Measurements from ENCODE around the gene SELENOS. TPM values are rescaled to one million over a fixed set of nuclear protein-coding genes. Genes with fewer than 3 reads are reported as not detected.
A peak's percentile ranks its signal among the peaks of the same experiment; 100 is the strongest.

SELENOS gene
- total and polyA plus RNA-seq, 9 of the 15 experiments (the other 6 are each of a cell fraction or from before 2014, with no cell fraction given), result 24.9 to 57.4 (median 47.9) TPM

DNA sequence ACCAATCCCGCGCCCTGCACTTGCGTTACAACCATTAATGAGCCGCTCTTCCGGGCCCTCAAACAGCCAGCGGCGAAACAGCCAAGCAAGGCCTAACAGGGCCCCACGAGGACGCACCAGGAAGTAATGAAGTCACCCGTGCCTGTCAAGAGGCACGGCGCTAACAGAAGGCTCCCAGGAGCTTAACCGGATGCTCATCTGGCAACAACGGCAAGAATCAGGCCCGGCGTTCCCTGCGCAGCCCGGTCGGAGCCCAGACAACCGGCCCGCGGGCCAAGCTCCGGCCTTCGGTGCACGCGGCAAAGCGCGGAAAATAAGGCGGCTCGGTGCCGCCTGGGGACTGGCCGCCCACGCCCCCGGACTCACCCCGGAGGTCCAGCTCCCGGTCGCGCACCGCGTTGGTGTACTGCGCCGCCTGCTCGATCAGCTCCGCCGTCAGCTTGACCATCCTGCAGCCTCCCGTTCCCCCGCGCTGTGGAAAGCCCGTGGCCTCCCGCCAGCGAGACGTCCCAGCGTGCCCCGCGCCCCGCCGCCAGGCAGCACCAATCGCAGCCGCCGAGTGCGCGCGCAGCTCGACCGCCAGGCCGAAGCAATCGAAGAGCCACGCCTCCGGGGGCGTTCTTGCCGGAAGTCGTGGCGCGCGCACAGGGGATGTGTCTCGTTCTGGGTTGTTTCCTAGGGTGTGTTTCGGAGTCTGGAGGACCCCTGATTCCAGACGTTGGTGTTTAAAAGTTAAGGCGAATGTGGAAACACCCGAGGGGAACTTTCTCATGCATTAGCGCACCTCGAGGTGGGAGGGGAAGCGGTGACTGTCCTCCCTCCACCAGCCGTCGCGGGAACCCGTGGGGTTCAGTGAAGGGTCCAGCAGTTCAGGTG lies 17.7 kb upstream of the SELENOS start, which contains the start of gene SNRPA1 (continued):
- TF ChIP-seq U2AF2 (optimal IDR thresholded peaks at IDR 0.05; ENCODE audit: low read depth, low read length), result no peak
- TF ChIP-seq SIN3B (IDR thresholded peaks at IDR 0.05; ENCODE audit: low read depth), result peak; percentile 88
- TF ChIP-seq MTA3 (IDR thresholded peaks at IDR 0.05; ENCODE audit: borderline replicate concordance), result peak; percentile 84; the same call in 1 of the 2 replicates
- TF ChIP-seq, protein P1, sequence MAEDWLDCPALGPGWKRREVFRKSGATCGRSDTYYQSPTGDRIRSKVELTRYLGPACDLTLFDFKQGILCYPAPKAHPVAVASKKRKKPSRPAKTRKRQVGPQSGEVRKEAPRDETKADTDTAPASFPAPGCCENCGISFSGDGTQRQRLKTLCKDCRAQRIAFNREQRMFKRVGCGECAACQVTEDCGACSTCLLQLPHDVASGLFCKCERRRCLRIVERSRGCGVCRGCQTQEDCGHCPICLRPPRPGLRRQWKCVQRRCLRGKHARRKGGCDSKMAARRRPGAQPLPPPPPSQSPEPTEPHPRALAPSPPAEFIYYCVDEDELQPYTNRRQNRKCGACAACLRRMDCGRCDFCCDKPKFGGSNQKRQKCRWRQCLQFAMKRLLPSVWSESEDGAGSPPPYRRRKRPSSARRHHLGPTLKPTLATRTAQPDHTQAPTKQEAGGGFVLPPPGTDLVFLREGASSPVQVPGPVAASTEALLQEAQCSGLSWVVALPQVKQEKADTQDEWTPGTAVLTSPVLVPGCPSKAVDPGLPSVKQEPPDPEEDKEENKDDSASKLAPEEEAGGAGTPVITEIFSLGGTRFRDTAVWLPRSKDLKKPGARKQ (CRISPR knock-in tag; IDR thresholded peaks at IDR 0.05), result no peak
- TF ChIP-seq NCOR1 (IDR thresholded peaks at IDR 0.05), result peak; percentile 40
- 0 out of 4 replicates have a peak, but pooled peaks of 1 of the 2 experiments have one; percentile 45 for TF ChIP-seq SRF (CRISPR knock-in tag; IDR thresholded peaks at IDR 0.05)
- peak in 2 of 3 experiments; percentile 67 to 84 for TF ChIP-seq YY1 (IDR thresholded peaks at IDR 0.05; ENCODE audit: borderline replicate concordance in 1 of 3, control insufficient read depth in 1 of 3, extremely low read depth in 1 of 3, insufficient read depth in 3 of 3, insufficient read length in 1 of 3, insufficient replicate concordance in 2 of 3, low read depth in 1 of 3, low read length in 2 of 3)
- peak; percentile 97 for TF ChIP-seq RB1 (IDR thresholded peaks at IDR 0.05; ENCODE audit: low read depth)
- TF ChIP-seq SMAD3 (CRISPR knock-in tag; conservative IDR thresholded peaks at IDR 0.05), result 0 out of 2 replicates have a peak, but pooled peaks have one; percentile 42
- TF ChIP-seq ETV5 (CRISPR knock-in tag; IDR thresholded peaks at IDR 0.05; ENCODE audit: low read depth), result peak; percentile 89
- 0 out of 2 replicates have a peak, but pooled peaks have one; percentile 34 for TF ChIP-seq NCOA1 (IDR thresholded peaks at IDR 0.05; ENCODE audit: low read depth)
- TF ChIP-seq HDAC6 (IDR thresholded peaks at IDR 0.05; ENCODE audit: low read depth, low read length), result no peak
- TF ChIP-seq ZNF224 (CRISPR knock-in tag; IDR thresholded peaks at IDR 0.05), result 0 out of 2 replicates have a peak, but pooled peaks have one; percentile 41
- no peak for TF ChIP-seq SNIP1 (IDR thresholded peaks at IDR 0.05; ENCODE audit: low read depth)
- TF ChIP-seq, protein P2, sequence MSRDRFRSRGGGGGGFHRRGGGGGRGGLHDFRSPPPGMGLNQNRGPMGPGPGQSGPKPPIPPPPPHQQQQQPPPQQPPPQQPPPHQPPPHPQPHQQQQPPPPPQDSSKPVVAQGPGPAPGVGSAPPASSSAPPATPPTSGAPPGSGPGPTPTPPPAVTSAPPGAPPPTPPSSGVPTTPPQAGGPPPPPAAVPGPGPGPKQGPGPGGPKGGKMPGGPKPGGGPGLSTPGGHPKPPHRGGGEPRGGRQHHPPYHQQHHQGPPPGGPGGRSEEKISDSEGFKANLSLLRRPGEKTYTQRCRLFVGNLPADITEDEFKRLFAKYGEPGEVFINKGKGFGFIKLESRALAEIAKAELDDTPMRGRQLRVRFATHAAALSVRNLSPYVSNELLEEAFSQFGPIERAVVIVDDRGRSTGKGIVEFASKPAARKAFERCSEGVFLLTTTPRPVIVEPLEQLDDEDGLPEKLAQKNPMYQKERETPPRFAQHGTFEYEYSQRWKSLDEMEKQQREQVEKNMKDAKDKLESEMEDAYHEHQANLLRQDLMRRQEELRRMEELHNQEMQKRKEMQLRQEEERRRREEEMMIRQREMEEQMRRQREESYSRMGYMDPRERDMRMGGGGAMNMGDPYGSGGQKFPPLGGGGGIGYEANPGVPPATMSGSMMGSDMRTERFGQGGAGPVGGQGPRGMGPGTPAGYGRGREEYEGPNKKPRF (IDR thresholded peaks at IDR 0.05; ENCODE audit: low read depth, low read length), result no peak
- peak; percentile 89 for TF ChIP-seq NFIC (IDR thresholded peaks at IDR 0.05)
- no peak for TF ChIP-seq PHB2 (IDR thresholded peaks at IDR 0.05; ENCODE audit: low read depth)
- TF ChIP-seq RBFOX2 (IDR thresholded peaks at IDR 0.05; ENCODE audit: low read depth, low read length), result peak; percentile 99
- TF ChIP-seq EWSR1 (IDR thresholded peaks at IDR 0.05; ENCODE audit: borderline replicate concordance, low read depth, partially characterized antibody), result no peak
- peak; percentile 24; the same call in 1 of the 2 replicates for TF ChIP-seq ZNF316 (IDR thresholded peaks at IDR 0.05)
- peak in 1 of 2 experiments; percentile 77; a peak in 2 of 4 replicates for TF ChIP-seq HDAC1 (IDR thresholded peaks at IDR 0.05)
- peak; percentile 87 for TF ChIP-seq MXI1 (IDR thresholded peaks at IDR 0.05; ENCODE audit: low read depth, low read length)
- no peak for TF ChIP-seq ZNF699 (CRISPR knock-in tag; IDR thresholded peaks at IDR 0.05; ENCODE audit: insufficient replicate concordance)
- no peak for TF ChIP-seq LCOR (CRISPR knock-in tag; IDR thresholded peaks at IDR 0.05)
- no peak for TF ChIP-seq MECOM (CRISPR knock-in tag; IDR thresholded peaks at IDR 0.05)

All from K562 (cell line).